Fibroblast of mammary gland (primary cell): ENCODE measurements around the gene MOCS1.

ENCODE experiments used
- DNase-seq: peaks from one replicate; pipeline ENCODE4 v3.0.0-alpha.2; 2010; ENCODE audit warnings: low read depth
- H3K4me3 ChIP-seq: 2 replicates; pipeline ENCODE4 v1.5.1; 2011; ENCODE audit warnings: low read depth, mild to moderate bottlenecking, low read length, moderate library complexity; ENCODE audit not compliant: control insufficient read depth
- TF ChIP-seq, protein P1 (sequence below): conservative IDR thresholded peaks from 2 replicates; pipeline ENCODE4 v1.5.1; 2011; ENCODE audit warnings: low read depth, low read length, inconsistent platforms; ENCODE audit not compliant: control insufficient read depth, insufficient read depth

MOCS1 gene

GRCh38 chr6:39925931-39926290, 8.4 kb downstream of the MOCS1 start:
- H3K4me3 ChIP-seq: no peak overlapping the region
- no peak for DNase-seq
- TF ChIP-seq, protein P1, sequence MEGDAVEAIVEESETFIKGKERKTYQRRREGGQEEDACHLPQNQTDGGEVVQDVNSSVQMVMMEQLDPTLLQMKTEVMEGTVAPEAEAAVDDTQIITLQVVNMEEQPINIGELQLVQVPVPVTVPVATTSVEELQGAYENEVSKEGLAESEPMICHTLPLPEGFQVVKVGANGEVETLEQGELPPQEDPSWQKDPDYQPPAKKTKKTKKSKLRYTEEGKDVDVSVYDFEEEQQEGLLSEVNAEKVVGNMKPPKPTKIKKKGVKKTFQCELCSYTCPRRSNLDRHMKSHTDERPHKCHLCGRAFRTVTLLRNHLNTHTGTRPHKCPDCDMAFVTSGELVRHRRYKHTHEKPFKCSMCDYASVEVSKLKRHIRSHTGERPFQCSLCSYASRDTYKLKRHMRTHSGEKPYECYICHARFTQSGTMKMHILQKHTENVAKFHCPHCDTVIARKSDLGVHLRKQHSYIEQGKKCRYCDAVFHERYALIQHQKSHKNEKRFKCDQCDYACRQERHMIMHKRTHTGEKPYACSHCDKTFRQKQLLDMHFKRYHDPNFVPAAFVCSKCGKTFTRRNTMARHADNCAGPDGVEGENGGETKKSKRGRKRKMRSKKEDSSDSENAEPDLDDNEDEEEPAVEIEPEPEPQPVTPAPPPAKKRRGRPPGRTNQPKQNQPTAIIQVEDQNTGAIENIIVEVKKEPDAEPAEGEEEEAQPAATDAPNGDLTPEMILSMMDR: no peak

DNA sequence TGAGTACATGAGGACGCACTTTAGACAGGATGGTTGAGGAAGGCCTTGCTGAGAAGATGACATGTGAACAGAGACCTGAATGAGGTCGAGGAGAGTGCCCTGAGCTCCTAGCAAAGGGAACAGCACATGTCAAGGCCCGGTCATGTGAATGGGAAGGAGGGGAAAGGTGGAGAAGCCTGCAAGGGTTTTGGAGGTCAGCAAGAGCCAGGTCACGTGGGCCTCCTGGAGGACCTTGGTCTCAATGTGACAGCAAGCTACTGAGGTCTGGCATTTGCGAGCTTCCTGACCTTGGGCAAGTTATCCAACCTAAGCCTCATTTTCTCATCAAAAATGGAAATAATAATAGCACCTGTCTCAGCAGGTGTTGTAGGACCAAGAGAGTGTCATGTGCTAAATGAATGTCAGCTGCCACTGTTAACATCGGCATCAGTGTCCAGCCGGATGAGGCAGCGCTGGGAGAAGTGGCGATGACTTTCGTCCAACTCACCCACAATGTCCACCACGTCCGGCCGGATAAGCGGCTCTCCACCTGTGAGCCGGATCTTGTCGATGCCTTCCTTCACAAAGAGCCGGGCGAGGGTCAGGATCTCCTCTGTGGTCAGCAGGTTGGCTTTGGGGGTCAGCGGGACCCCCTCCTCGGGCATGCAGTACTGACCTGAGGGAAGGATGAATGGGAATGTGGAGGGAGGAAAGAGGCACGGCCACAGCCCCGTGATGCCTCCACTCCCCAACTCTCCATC, 8.9 kb downstream of the MOCS1 start:
- no peak for DNase-seq
- TF ChIP-seq, protein P1: no peak

GRCh38 chr6:39924283-39924682, 10.0 kb downstream of the MOCS1 start:
- TF ChIP-seq, protein P1: no peak
- no peak for DNase-seq

More for the DNA sequence above, 8.9 kb downstream of the MOCS1 start:
- H3K4me3 ChIP-seq: no peak overlapping the region

GRCh38 chr6:39923861-39924260, 10.4 kb downstream of the MOCS1 start:
- TF ChIP-seq, protein P1: no peak

More at GRCh38 chr6:39924283-39924682, 10.0 kb downstream of the MOCS1 start:
- H3K4me3 ChIP-seq: no peak overlapping the region

DNA sequence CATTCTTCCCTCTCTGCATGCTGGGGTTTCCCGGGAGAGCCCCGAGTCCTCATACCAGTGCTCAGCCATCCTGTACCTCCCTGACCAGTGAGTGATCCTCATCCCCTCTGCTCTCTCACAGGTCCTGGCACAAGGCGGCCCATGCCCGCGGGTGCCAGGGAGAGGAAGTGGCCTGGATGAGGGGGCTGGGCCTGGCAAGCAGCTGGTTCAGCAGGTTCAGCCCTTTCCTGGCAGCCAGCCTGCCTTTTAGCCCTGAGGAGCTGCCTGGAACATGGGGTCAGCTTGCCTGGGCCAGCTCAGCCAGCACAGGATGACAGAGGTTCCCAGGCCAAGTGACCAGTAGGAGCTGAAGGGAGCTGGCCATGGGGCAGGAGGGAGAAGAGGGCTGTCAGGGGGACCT, 10.9 kb downstream of the MOCS1 start:
- TF ChIP-seq, protein P1: no peak
- H3K4me3 ChIP-seq: no peak overlapping the region
- no peak for DNase-seq

More at GRCh38 chr6:39923861-39924260, 10.4 kb downstream of the MOCS1 start:
- no peak overlapping the region for H3K4me3 ChIP-seq
- DNase-seq: no peak

DNA sequence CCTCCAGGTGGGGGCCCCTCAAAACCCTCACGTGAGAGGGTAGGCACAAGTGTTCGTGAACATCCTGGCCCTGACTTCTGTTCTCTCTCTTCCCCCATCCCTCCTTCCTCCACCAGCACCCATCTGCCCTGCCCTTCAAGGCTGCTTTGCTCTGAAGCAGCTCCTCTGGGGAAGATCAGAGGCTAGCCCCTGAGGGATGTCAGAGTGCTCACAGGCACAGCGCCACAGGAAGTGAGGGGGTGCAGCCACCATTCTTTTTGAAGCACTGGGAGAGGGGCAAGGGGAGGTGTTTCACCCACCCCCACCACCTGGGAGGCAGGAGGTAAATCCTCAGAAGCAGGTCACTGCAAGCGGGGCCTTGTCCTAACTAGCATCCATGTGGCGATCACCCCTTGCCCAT, 11.4 kb downstream of the MOCS1 start:
- no peak overlapping the region for H3K4me3 ChIP-seq
- no peak for DNase-seq
- TF ChIP-seq, protein P1: no peak
